ENCODE results near the gene CYFIP1.

The CYFIP1 gene

GRCh38 chr15:22969489-22969888 is 10.7 kb downstream of the CYFIP1 start:
- no peak for TF ChIP-seq CTCF (IDR thresholded peaks at IDR 0.05; ENCODE audit: extremely low read depth, insufficient read depth, missing control alignments)

GRCh38 chr15:22968366-22968765 is 11.8 kb downstream of the CYFIP1 start:
- no peak for TF ChIP-seq CTCF (IDR thresholded peaks at IDR 0.05; ENCODE audit: extremely low read depth, insufficient read depth, missing control alignments)
- in situ Hi-C loops (cut with MboI; ENCODE audit: low pct_unique_long_range_greater_than_20kb, low sequenced_read_pairs, unreplicated experiment), result no loop called here
- DNase-seq (ENCODE audit: low spot score), result no peak

More at GRCh38 chr15:22969489-22969888, 10.7 kb downstream of the CYFIP1 start:
- in situ Hi-C loops (cut with MboI; ENCODE audit: low pct_unique_long_range_greater_than_20kb, low sequenced_read_pairs, unreplicated experiment), result no loop called here
- DNase-seq (ENCODE audit: low spot score), result no peak

DNA sequence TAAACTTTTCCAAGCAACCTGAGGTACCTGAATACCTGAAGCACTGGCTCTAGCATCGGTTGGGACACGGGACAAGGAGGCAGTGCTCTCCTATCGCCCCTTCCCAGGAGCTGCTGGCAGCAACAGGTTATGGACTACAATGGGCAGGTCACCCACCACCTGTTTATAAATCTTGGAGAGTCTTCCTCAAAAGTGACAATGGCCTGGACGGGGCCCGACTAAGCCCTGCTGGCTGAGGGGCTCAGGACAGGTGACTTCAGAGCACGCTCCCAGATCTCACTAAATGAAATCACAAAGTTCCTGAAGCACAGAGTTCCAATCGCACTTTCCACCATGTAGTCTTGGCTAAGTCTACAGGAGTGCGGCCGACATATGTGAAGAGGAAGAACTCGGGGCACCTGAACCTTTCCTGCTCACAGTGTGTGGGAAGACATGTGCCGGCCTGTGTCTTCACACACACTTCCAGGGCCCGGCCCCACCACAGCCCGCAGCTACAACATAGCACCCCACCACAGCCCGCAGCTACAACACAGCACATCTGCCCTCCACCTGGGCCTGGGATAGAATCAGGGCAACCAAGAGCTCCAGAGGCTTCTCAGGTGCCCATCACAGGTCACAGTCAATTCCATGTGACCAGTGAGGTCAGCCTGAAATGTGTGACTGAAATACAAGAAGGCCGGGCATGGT is 12.9 kb downstream of the CYFIP1 start:
- in situ Hi-C loops (cut with MboI; ENCODE audit: low pct_unique_long_range_greater_than_20kb, low sequenced_read_pairs, unreplicated experiment), result no loop called here
- DNase-seq (ENCODE audit: low spot score), result no peak

GRCh38 chr15:22966321-22967083 is 13.7 kb downstream of the CYFIP1 start:
- no peak for TF ChIP-seq CTCF (IDR thresholded peaks at IDR 0.05; ENCODE audit: extremely low read depth, insufficient read depth, missing control alignments)
- DNase-seq (ENCODE audit: low spot score), result no peak
- in situ Hi-C loops (cut with MboI; ENCODE audit: low pct_unique_long_range_greater_than_20kb, low sequenced_read_pairs, unreplicated experiment), result no loop called here

More for the DNA sequence above, 12.9 kb downstream of the CYFIP1 start:
- TF ChIP-seq CTCF (IDR thresholded peaks at IDR 0.05; ENCODE audit: extremely low read depth, insufficient read depth, missing control alignments), result no peak

DNA sequence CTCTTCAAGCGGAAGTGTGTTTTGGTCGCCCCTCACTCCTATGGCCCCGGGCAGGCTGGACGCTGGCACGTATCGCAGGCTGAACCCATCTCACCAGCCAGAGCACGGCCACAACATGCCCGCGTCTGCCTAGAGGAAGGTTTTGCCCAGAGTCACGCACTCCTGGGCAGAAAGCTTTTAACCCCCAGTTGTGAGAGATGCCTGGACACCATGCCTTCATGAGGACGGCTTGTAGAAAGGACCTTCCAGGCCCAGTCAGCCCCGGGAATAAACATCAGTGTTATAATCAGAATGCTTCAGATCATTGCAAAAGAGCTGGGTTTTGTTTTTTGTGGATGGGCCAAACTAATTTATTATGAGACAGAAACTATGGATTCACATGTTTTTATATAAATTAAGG is 16.5 kb downstream of the CYFIP1 start:
- TF ChIP-seq CTCF (IDR thresholded peaks at IDR 0.05; ENCODE audit: extremely low read depth, insufficient read depth, missing control alignments), result no peak
- no peak for DNase-seq (ENCODE audit: low spot score)
- in situ Hi-C loops (cut with MboI; ENCODE audit: low pct_unique_long_range_greater_than_20kb, low sequenced_read_pairs, unreplicated experiment), result no loop called here

DNA sequence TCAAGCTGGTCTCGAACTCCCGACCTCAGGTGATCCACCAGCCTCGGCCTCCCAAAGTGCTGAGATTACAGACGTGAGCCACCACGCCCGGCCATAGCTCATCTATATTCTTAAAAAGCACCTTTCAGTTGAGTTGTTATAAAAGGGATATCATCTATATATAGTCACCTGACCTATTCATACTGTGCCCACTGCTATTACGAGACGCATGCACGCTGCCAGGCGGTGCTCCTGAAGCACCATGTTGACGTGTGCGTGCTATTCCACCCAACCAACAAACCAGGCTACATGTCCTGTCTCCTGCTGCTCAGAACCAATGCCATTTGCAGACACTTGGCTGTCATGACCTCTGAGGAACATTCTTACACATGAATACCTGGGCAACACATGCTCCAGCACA is 17.6 kb downstream of the CYFIP1 start:
- DNase-seq (ENCODE audit: low spot score), result no peak
- in situ Hi-C loops (cut with MboI; ENCODE audit: low pct_unique_long_range_greater_than_20kb, low sequenced_read_pairs, unreplicated experiment), result no loop called here
- no peak for TF ChIP-seq CTCF (IDR thresholded peaks at IDR 0.05; ENCODE audit: extremely low read depth, insufficient read depth, missing control alignments)
